ENCODE results near the gene GNG7. TPM values are rescaled to one million over a fixed set of nuclear protein-coding genes. Genes with fewer than 3 reads are reported as not detected.

Gene GNG7
- total RNA-seq, 1 experiment from 2014 or later = 1.1 TPM

DNA sequence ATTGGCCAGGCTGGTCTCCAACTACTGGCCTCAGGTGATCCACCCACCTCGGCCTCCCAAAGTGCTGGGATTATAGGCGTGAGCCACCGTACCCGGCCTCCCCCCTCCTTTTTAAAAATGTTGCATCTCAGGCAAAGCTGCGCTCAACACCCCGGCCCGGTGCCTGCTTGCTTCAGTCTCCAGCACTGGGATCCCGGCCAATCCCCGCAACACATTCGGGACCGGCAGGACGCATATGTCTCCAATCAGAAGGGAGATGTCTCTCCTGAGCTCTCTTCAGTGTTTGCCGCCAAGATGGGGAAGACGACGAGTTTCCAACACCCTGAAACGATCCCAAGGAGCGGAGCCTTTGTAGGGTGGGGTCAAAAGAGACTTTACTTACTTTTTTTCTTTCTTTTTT lies 16.1 kb downstream of the GNG7 start:
- Histone ChIP-seq H2AFZ (ENCODE audit: low read length) (no peak overlapping the region), H3K27me3 (ENCODE audit: low read length) (no peaks in the 10 kb centered on the region), H3K4me3 (ENCODE audit: low read length) (no peak overlapping the region), H3F3A (ENCODE audit: low read length, unreplicated experiment) (no peaks in the 10 kb centered on the region), H3K79me2 (ENCODE audit: low read length) (no peaks in the 10 kb centered on the region), H3K36me3 (ENCODE audit: low read depth, low read length) (no peaks in the 10 kb centered on the region), H3K4me1 (ENCODE audit: insufficient read depth, low read length) (no peaks in the 10 kb centered on the region), H4K20me1 (ENCODE audit: low read length) (no peaks in the 10 kb centered on the region), H3K9ac (ENCODE audit: low read length) (no peak overlapping the region), H3K9me2 (replicated peaks; ENCODE audit: low read length) (no peaks in the 10 kb centered on the region), H3K9me3 (ENCODE audit: low read length) (no peaks in the 10 kb centered on the region), H3K4me2 (ENCODE audit: low read length) (no peak overlapping the region), H3K27ac (ENCODE audit: low read length) (no peak overlapping the region)
- no peak for ATAC-seq
- intact Hi-C loops (cut with micrococcal nuclease) = no loop called here
- BruUV-seq (replicated peaks) = no TSS peak
- POLR2A ChIA-PET (ENCODE audit: unreplicated experiment) = no interaction called here
- CTCF ChIA-PET = no interaction called here
- no peak for DNase-seq
- TF ChIP-seq, protein P1, sequence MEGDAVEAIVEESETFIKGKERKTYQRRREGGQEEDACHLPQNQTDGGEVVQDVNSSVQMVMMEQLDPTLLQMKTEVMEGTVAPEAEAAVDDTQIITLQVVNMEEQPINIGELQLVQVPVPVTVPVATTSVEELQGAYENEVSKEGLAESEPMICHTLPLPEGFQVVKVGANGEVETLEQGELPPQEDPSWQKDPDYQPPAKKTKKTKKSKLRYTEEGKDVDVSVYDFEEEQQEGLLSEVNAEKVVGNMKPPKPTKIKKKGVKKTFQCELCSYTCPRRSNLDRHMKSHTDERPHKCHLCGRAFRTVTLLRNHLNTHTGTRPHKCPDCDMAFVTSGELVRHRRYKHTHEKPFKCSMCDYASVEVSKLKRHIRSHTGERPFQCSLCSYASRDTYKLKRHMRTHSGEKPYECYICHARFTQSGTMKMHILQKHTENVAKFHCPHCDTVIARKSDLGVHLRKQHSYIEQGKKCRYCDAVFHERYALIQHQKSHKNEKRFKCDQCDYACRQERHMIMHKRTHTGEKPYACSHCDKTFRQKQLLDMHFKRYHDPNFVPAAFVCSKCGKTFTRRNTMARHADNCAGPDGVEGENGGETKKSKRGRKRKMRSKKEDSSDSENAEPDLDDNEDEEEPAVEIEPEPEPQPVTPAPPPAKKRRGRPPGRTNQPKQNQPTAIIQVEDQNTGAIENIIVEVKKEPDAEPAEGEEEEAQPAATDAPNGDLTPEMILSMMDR (conservative IDR thresholded peaks at IDR 0.05; ENCODE audit: low read depth, low read length) = no peak
- TF ChIP-seq EZH2 (IDR thresholded peaks at IDR 0.05; ENCODE audit: low read length, unreplicated experiment) (no peak), EZH2phosphoT487 (IDR thresholded peaks at IDR 0.05; ENCODE audit: borderline replicate concordance, low read length) (no peak)

DNA sequence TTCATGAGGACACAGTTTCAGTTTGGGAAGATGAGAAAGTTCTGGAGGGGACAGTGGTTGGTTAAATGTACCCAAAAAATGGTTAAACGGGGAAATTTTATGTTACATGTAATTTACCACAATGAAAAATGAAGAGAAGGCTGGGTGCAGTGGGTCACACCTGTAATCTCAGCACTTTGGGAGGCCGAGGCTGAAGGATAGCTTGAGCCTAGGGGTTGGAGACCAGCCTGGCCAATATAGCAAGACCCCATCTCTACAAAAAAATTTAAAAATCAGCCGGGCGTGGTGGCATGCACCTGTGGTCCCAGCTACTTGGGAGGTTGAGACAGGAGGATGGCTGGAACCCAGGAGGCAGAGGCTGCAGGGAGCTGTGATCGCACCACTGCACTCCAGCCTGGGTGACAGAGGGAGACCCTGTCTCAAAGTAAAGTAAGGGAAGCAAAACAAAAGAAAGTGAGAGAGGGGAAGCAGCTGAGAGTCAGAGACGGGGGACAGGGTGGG lies 17.2 kb downstream of the GNG7 start:
- POLR2A ChIA-PET (ENCODE audit: unreplicated experiment) = no interaction called here

DNA sequence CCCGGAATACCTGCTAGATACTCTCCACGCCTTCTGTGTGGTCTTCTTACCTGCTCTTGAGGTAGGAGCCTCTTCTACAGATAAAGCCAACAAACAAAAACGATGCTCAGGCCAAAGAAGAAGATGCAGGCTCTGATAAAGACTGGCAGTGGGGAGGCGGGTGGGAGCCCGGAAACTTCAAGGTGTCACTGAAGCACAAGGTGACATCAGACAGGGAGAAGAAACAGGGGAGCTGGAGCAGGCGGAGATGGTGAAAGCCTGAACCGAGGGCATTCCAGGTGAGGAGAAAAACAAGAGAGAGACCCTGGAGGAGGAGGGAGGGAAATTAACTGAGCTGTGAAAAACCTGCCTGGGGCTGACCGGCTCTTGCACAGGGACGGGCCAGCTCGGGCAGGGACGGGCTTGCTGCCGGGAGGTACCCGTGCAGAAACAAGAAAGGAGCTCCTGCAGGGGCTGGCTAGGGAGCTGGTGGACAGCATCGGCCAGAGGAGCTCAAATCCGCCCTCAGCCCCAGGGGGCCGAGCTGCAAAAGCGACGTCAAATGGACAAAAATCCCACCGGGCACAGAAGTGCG lies 19.0 kb downstream of the GNG7 start:
- Histone ChIP-seq H3K9me3 (ENCODE audit: low read length) (no peaks in the 10 kb centered on the region), H3K4me1 (ENCODE audit: insufficient read depth, low read length) (no peaks in the 10 kb centered on the region), H2AFZ (ENCODE audit: low read length) (no peak overlapping the region), H4K20me1 (ENCODE audit: low read length) (no peaks in the 10 kb centered on the region), H3K4me3 (ENCODE audit: low read length) (no peak overlapping the region), H3K36me3 (ENCODE audit: low read depth, low read length) (no peaks in the 10 kb centered on the region), H3K27ac (ENCODE audit: low read length) (no peak overlapping the region), H3K27me3 (ENCODE audit: low read length) (no peaks in the 10 kb centered on the region), H3F3A (ENCODE audit: low read length, unreplicated experiment) (no peaks in the 10 kb centered on the region), H3K9ac (ENCODE audit: low read length) (no peak overlapping the region), H3K4me2 (ENCODE audit: low read length) (no peak overlapping the region), H3K79me2 (ENCODE audit: low read length) (no peaks in the 10 kb centered on the region), H3K9me2 (replicated peaks; ENCODE audit: low read length) (no peaks in the 10 kb centered on the region)
- intact Hi-C loops (cut with micrococcal nuclease) = no loop called here
- CTCF ChIA-PET = no interaction called here
- no peak for DNase-seq
- no TSS peak for BruUV-seq (replicated peaks)
- no peak for ATAC-seq
- POLR2A ChIA-PET (ENCODE audit: unreplicated experiment) = no interaction called here
- TF ChIP-seq, protein P1 (conservative IDR thresholded peaks at IDR 0.05; ENCODE audit: low read depth, low read length) = no peak
- TF ChIP-seq EZH2phosphoT487 (IDR thresholded peaks at IDR 0.05; ENCODE audit: borderline replicate concordance, low read length) = no peak
- TF ChIP-seq EZH2 (IDR thresholded peaks at IDR 0.05; ENCODE audit: low read length, unreplicated experiment) = no peak

More for the DNA sequence above, 17.2 kb downstream of the GNG7 start:
- no peaks in the 10 kb centered on the region for H4K20me1 ChIP-seq (ENCODE audit: low read length)
- H3K4me3 ChIP-seq (ENCODE audit: low read length) = no peak overlapping the region
- H3F3A ChIP-seq (ENCODE audit: low read length, unreplicated experiment) = no peaks in the 10 kb centered on the region
- DNase-seq = no peak
- H3K4me2 ChIP-seq (ENCODE audit: low read length) = no peak overlapping the region
- no peaks in the 10 kb centered on the region for H3K9me2 ChIP-seq (replicated peaks; ENCODE audit: low read length)
- no peaks in the 10 kb centered on the region for H3K27me3 ChIP-seq (ENCODE audit: low read length)
- no peaks in the 10 kb centered on the region for H3K79me2 ChIP-seq (ENCODE audit: low read length)
- no peaks in the 10 kb centered on the region for H3K9me3 ChIP-seq (ENCODE audit: low read length)
- no peak for ATAC-seq
- no peaks in the 10 kb centered on the region for H3K4me1 ChIP-seq (ENCODE audit: insufficient read depth, low read length)
- CTCF ChIA-PET = no interaction called here
- H2AFZ ChIP-seq (ENCODE audit: low read length) = no peak overlapping the region
- H3K36me3 ChIP-seq (ENCODE audit: low read depth, low read length) = no peaks in the 10 kb centered on the region
- no peak overlapping the region for H3K27ac ChIP-seq (ENCODE audit: low read length)
- BruUV-seq (replicated peaks) = no TSS peak
- intact Hi-C loops (cut with micrococcal nuclease) = no loop called here
- H3K9ac ChIP-seq (ENCODE audit: low read length) = no peak overlapping the region
- TF ChIP-seq, protein P1 (conservative IDR thresholded peaks at IDR 0.05; ENCODE audit: low read depth, low read length) = no peak
- no peak for TF ChIP-seq EZH2 (IDR thresholded peaks at IDR 0.05; ENCODE audit: low read length, unreplicated experiment)
- TF ChIP-seq EZH2phosphoT487 (IDR thresholded peaks at IDR 0.05; ENCODE audit: borderline replicate concordance, low read length) = no peak
